ENCODE data around the gene TRABD2A.

The TRABD2A gene

DNA sequence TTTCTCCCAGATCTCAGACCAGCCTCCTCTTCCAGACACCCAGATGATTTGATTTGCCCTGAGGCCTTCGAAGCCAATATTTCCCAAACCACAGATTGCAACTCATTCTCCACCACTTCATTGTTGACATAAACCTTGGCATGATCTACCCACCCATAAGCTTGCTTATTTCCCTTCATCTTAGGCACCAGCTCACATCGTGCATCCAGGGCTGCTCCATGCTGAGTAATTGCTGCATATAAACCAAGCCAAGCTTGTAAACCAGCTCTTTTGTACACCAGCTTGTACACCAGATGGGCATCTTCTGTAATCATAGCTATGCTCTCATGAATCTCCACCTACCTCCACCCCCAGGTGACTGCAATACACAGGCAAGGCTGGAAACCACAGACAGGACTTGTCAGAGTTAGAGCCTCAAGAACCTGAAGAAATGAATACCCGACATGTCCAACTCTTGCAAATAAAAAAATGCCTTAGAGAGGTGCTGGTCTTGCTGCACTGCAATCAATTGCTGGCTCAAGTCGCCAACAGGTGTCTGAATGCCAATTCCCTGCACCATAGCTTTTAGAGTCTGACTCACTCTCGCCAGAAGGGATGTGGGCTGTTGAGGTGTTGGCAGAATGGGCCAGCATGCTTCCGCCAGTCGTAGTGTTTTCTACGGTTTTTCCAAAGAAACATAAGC lies 31.5 kb downstream of the TRABD2A start:
- Histone ChIP-seq H3K9ac (ENCODE audit: low read length) (no peak overlapping the region), H3K4me3 (ENCODE audit: low read depth, low read length) (no peak overlapping the region), H3K27ac (ENCODE audit: low read depth, low read length) (no peak overlapping the region), H3K27me3 (ENCODE audit: control insufficient read depth, insufficient read depth, low read length) (peaks cover 3% of the 10 kb centered on the region; the same call in 1 of the 2 replicates), H3K9me3 (ENCODE audit: control insufficient read depth, insufficient read depth, low read depth, low read length) (peaks cover 13% of the 10 kb centered on the region), H3K4me1 (ENCODE audit: control insufficient read depth, insufficient read depth, low read length) (peaks cover under 1% of the 10 kb centered on the region; the same call in 1 of the 2 replicates), H3K36me3 (ENCODE audit: control insufficient read depth, insufficient read depth, low read length) (no peaks in the 10 kb centered on the region)

DNA sequence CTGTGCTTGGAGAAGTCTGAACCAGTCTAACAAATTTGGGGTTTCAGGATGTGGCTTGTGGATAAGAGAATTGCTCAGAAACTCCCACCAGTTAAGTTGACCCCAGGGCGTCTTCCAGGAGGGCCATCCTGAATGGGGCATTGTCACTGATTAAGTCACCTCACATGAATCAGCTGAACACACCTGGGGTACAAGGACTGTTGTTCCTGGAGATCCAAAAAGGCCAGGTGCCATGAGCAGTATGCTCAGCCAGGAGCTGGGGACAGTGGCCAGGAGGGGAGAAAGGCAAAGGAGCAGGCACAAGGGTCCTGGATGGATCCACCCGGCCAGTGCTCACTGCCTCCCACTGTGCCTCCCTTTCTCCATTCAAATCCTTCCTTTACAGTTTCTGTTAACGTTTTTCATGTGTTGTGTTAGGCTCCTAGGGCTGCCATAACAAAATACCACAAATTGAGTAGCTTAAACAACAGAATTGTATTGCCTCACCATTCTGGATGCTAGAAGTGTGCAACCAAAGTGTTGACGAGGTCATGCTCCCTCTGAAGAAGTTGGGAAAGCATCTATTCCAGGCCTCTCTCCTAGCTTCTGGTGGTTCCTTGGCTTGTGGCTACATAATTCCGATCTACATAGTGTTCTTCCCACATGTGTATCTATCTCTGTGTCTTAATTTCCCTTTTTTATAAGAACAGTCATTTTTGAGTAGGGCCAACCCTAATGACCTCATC lies 33.4 kb downstream of the TRABD2A start:
- Histone ChIP-seq H3K27ac (ENCODE audit: low read depth, low read length) (no peak overlapping the region), H3K4me3 (ENCODE audit: low read depth, low read length) (no peak overlapping the region), H3K27me3 (ENCODE audit: control insufficient read depth, insufficient read depth, low read length) (no peaks in the 10 kb centered on the region), H3K9me3 (ENCODE audit: control insufficient read depth, insufficient read depth, low read depth, low read length) (no peaks in the 10 kb centered on the region), H3K4me1 (ENCODE audit: control insufficient read depth, insufficient read depth, low read length) (no peaks in the 10 kb centered on the region), H3K36me3 (ENCODE audit: control insufficient read depth, insufficient read depth, low read length) (no peaks in the 10 kb centered on the region), H3K9ac (ENCODE audit: low read length) (no peak overlapping the region)

DNA sequence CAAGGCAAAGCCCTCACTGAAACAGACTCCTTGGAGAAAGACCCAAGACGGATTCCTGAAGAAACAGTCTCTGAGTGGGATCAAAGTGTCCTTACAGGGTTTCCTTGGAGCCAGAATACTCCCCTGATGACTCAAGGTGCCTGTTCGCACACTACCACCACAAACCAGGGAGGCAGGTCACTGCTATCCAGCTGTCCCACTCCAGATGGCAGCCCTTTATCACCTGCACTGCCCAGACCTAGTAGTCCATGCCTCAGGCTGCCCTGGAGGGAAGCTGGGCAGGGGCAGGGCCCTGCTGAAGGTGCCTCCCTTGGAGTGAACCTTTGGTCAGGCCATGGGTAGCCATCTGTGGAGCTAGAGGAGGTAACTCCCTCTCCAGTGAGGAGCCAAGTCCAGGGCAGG lies 34.1 kb downstream of the TRABD2A start:
- Histone ChIP-seq H3K4me1 (ENCODE audit: control insufficient read depth, insufficient read depth, low read length) (no peaks in the 10 kb centered on the region), H3K4me3 (ENCODE audit: low read depth, low read length) (no peak overlapping the region), H3K9ac (ENCODE audit: low read length) (no peak overlapping the region), H3K36me3 (ENCODE audit: control insufficient read depth, insufficient read depth, low read length) (no peaks in the 10 kb centered on the region), H3K27me3 (ENCODE audit: control insufficient read depth, insufficient read depth, low read length) (no peaks in the 10 kb centered on the region), H3K27ac (ENCODE audit: low read depth, low read length) (no peak overlapping the region), H3K9me3 (ENCODE audit: control insufficient read depth, insufficient read depth, low read depth, low read length) (no peaks in the 10 kb centered on the region)

DNA sequence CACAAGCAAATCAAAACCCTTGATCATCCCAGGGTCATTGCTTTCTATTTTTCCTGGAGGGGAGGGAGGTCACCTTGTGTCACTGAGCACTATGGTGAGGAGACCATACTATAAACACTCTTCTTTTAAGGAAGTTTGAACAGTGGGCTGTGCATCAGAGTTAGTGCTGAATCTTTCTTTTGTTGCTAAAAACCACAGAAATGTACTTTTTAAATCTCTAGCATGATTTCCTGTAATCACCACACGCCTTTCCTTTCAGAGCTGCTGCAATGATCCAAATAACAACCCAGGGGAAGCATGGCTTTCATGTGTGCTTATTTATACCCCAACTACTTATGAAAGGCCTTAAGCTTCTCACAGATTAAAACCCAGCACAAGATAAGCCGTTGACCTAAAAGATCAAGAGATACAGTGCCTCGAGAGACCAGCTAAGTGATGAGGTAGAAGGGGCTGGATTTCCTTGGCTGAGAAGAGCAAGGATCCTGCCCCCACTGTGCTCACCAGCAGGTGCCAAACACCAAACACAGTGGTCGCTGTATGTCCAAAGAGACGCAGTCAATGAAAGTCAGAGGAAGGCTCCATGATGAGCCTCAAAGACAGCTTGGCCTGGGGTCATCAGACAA lies 34.7 kb downstream of the TRABD2A start:
- Histone ChIP-seq H3K4me3 (ENCODE audit: low read depth, low read length) (no peak overlapping the region), H3K9me3 (ENCODE audit: control insufficient read depth, insufficient read depth, low read depth, low read length) (no peaks in the 10 kb centered on the region), H3K27ac (ENCODE audit: low read depth, low read length) (no peak overlapping the region)

DNA sequence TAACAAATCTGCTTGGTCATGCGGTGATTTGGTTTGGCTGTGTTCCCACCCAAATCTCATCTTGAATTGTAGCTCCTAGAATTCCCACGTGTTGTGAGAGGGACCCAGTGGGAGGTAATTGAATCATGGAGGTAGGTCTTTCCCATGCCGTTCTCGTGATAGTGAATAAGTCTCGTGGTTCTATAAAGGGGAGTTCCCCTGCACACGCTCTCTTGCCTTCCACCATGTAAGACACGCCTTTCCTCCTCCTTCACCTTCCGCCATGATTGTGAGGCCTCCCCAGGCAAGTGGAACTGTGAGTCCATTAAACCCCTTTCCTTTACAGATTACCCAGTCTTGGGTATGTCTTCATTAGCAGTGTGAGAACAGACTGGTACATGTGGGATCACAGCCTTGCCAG lies 36.7 kb downstream of the TRABD2A start:
- H3K27me3 ChIP-seq (ENCODE audit: control insufficient read depth, insufficient read depth, low read length), result no peaks in the 10 kb centered on the region
- no peak overlapping the region for H3K27ac ChIP-seq (ENCODE audit: low read depth, low read length)
- no peaks in the 10 kb centered on the region for H3K9me3 ChIP-seq (ENCODE audit: control insufficient read depth, insufficient read depth, low read depth, low read length)
- no peak overlapping the region for H3K9ac ChIP-seq (ENCODE audit: low read length)
- no peak overlapping the region for H3K4me3 ChIP-seq (ENCODE audit: low read depth, low read length)
- no peaks in the 10 kb centered on the region for H3K36me3 ChIP-seq (ENCODE audit: control insufficient read depth, insufficient read depth, low read length)
- peaks cover 11% of the 10 kb centered on the region; the same call in 1 of the 2 replicates for H3K4me1 ChIP-seq (ENCODE audit: control insufficient read depth, insufficient read depth, low read length)

More for the DNA sequence above, 34.7 kb downstream of the TRABD2A start:
- Histone ChIP-seq H3K27me3 (ENCODE audit: control insufficient read depth, insufficient read depth, low read length) (no peaks in the 10 kb centered on the region), H3K9ac (ENCODE audit: low read length) (no peak overlapping the region), H3K36me3 (ENCODE audit: control insufficient read depth, insufficient read depth, low read length) (no peaks in the 10 kb centered on the region), H3K4me1 (ENCODE audit: control insufficient read depth, insufficient read depth, low read length) (no peaks in the 10 kb centered on the region)

DNA sequence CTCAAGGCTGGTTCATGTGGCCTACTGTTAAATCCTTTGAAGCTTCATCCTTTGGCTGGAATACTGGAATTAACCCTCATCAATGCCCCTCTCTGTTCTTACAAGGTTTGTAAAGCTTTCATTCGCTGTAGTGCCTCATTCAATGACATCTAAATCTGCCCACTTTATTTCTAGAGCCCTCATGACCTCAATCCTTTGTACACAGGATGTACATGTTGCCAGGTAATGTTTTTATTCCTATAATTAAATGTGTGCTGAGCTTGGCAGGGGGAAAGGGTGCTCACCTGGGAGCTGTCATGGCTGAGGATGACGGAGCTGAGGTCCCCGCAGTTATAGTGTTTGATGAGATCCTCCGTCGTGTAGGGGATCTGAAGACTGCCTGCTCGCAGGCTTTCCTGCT lies 39.3 kb downstream of the TRABD2A start:
- Histone ChIP-seq H3K9me3 (ENCODE audit: control insufficient read depth, insufficient read depth, low read depth, low read length) (peaks cover 10% of the 10 kb centered on the region; the same call in 1 of the 2 replicates), H3K27me3 (ENCODE audit: control insufficient read depth, insufficient read depth, low read length) (no peaks in the 10 kb centered on the region), H3K36me3 (ENCODE audit: control insufficient read depth, insufficient read depth, low read length) (no peaks in the 10 kb centered on the region), H3K27ac (ENCODE audit: low read depth, low read length) (no peak overlapping the region), H3K4me1 (ENCODE audit: control insufficient read depth, insufficient read depth, low read length) (peaks cover 11% of the 10 kb centered on the region; the same call in 1 of the 2 replicates), H3K9ac (ENCODE audit: low read length) (no peak overlapping the region), H3K4me3 (ENCODE audit: low read depth, low read length) (no peak overlapping the region)

DNA sequence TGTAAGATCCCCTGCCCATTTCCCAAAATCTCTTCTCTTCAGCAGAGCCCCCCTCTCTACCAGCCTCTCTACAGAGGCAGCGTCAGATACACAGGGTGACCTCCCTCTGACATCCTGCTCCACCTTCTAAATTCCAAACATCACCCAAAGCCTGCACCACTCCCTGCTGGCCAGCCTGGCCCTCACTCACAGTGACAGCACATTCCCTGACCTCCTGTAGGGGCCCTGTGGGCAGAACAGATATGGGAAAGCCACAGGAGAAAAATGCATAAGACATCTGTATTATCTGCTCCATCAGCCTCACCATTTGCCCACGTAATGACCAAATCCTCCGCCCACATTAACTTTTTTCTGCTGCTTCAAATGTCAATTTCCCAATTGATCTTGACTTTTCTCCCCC lies 40.6 kb downstream of the TRABD2A start:
- H3K9ac ChIP-seq (ENCODE audit: low read length), result no peak overlapping the region
- peaks cover 20% of the 10 kb centered on the region; the same call in 1 of the 2 replicates for H3K9me3 ChIP-seq (ENCODE audit: control insufficient read depth, insufficient read depth, low read depth, low read length)
- no peaks in the 10 kb centered on the region for H3K27me3 ChIP-seq (ENCODE audit: control insufficient read depth, insufficient read depth, low read length)
- H3K4me1 ChIP-seq (ENCODE audit: control insufficient read depth, insufficient read depth, low read length), result peaks cover 11% of the 10 kb centered on the region; the same call in 1 of the 2 replicates
- H3K27ac ChIP-seq (ENCODE audit: low read depth, low read length), result no peak overlapping the region
- H3K4me3 ChIP-seq (ENCODE audit: low read depth, low read length), result no peak overlapping the region
- H3K36me3 ChIP-seq (ENCODE audit: control insufficient read depth, insufficient read depth, low read length), result no peaks in the 10 kb centered on the region

DNA sequence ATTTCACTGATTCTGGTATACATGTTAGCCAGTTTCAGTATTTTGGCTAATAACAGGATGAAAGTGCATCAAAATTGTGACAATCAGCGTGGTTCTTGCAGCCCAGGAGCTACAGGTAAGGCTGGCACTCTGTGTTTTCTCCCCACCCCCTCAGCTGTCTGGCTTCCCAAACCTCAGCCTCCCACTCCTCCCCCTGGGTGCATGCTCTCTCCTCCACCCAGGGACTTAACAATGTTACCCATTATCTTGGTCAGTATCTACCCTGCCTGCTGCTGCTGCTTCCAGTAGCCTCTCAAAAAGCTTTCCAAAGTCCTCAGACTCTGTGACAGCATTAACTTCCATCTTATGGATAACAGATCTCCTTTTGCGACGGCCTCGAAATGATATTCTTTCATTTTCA lies 41.0 kb downstream of the TRABD2A start:
- H3K9ac ChIP-seq (ENCODE audit: low read length), result no peak overlapping the region
- H3K27ac ChIP-seq (ENCODE audit: low read depth, low read length), result no peak overlapping the region
- H3K27me3 ChIP-seq (ENCODE audit: control insufficient read depth, insufficient read depth, low read length), result no peaks in the 10 kb centered on the region
- no peak overlapping the region for H3K4me3 ChIP-seq (ENCODE audit: low read depth, low read length)
- peaks cover 11% of the 10 kb centered on the region; the same call in 1 of the 2 replicates for H3K4me1 ChIP-seq (ENCODE audit: control insufficient read depth, insufficient read depth, low read length)
- no peaks in the 10 kb centered on the region for H3K36me3 ChIP-seq (ENCODE audit: control insufficient read depth, insufficient read depth, low read length)
- peaks cover 20% of the 10 kb centered on the region; the same call in 1 of the 2 replicates for H3K9me3 ChIP-seq (ENCODE audit: control insufficient read depth, insufficient read depth, low read depth, low read length)

DNA sequence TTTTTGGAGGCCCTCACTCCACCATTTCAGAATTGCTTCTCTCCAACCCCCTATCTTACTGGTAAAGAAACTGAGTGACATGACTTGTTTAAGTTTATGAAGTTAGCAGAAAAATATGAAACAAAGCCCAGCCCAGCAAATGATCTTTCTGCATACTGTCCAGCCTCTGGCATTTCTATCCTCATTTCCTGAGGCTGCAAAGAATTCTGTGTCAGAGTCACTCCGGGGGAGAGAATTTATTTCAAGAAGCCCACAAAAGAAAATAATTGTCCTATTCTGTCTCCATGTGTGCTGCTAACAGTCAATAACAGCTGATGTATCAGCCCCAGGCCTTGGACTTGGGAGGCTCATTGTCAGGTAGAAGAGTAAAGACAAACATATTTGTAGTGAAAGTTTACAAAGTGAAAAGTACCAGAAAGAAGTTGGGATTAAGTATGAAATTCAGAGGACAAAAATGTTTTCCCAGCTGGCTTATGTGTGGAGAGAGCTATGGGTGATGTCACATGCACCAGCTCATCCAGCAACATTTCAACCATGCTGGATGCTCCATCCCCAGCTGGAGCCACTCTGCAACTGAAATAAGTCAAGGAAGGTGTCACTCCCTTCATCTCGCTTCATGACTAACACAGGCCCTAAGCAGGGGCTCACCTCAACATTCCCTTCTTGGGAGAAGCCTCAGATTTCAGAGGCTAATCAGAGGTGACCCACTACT lies 42.3 kb downstream of the TRABD2A start:
- Histone ChIP-seq H3K9me3 (ENCODE audit: control insufficient read depth, insufficient read depth, low read depth, low read length) (peaks cover 20% of the 10 kb centered on the region; the same call in 1 of the 2 replicates), H3K4me1 (ENCODE audit: control insufficient read depth, insufficient read depth, low read length) (peaks cover 11% of the 10 kb centered on the region; the same call in 1 of the 2 replicates), H3K36me3 (ENCODE audit: control insufficient read depth, insufficient read depth, low read length) (no peaks in the 10 kb centered on the region), H3K9ac (ENCODE audit: low read length) (no peak overlapping the region), H3K4me3 (ENCODE audit: low read depth, low read length) (no peak overlapping the region), H3K27me3 (ENCODE audit: control insufficient read depth, insufficient read depth, low read length) (no peaks in the 10 kb centered on the region), H3K27ac (ENCODE audit: low read depth, low read length) (no peak overlapping the region)

DNA sequence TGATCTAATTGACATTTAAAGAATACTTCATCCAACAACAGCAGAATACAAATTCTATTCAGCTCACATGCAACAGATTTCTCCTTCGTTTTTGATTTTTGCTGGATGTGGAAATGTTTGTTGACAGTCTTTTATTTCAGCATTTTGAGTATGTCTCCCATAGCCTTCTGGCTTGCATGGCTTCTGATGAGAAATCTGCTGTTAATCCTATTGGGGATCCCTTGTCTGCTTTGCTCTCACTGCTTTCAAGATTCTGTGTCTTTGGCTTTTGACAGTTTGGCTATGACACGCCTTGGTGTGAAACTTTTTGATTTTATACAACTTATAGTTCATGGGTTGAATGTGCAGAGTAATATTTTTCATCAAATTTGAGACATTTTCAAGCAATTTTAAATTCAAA lies 44.7 kb downstream of the TRABD2A start:
- Histone ChIP-seq H3K9me3 (ENCODE audit: control insufficient read depth, insufficient read depth, low read depth, low read length) (peaks cover 20% of the 10 kb centered on the region; the same call in 1 of the 2 replicates), H3K36me3 (ENCODE audit: control insufficient read depth, insufficient read depth, low read length) (no peaks in the 10 kb centered on the region), H3K9ac (ENCODE audit: low read length) (no peak overlapping the region), H3K4me1 (ENCODE audit: control insufficient read depth, insufficient read depth, low read length) (peaks cover 16% of the 10 kb centered on the region), H3K27me3 (ENCODE audit: control insufficient read depth, insufficient read depth, low read length) (no peaks in the 10 kb centered on the region), H3K27ac (ENCODE audit: low read depth, low read length) (no peak overlapping the region), H3K4me3 (ENCODE audit: low read depth, low read length) (no peak overlapping the region)
